CD4-positive, alpha-beta T cell (primary cell): ENCODE data around the gene MRPS11. TPM values are rescaled to one million over a fixed set of nuclear protein-coding genes. Genes with fewer than 3 reads are reported as not detected.

Experiments
- ATAC-seq: fragments of 200-7000 bp; cut with Tn5 transposase; one replicate; pipeline ENCODE4 v1.10.0; 2022; ENCODE audit warnings: mild to moderate bottlenecking; ENCODE audit not compliant: poor library complexity
- CTCF ChIA-PET: fragments of 350-600 bp; sonication (Branson Sonifier 250); formaldehyde crosslinking; loops from one replicate; lab custom pipeline; 2021; ENCODE audit warnings: antibody characterized with exemption, inconsistent platforms; lab: Charles Lee
- POLR2A ChIA-PET: fragments of 350-600 bp; sonication (Branson Sonifier 250); formaldehyde crosslinking; loops from one replicate; lab custom pipeline; 2021; ENCODE audit warnings: antibody characterized with exemption, inconsistent platforms; lab: Charles Lee
- DNase-seq, 14 experiments: peaks; one replicate each; pipeline ENCODE4 v3.0.0-alpha.2; 2013 to 2020; ENCODE audit warnings: mixed read lengths in 2 of 14
- H3K27ac ChIP-seq, 2 donors: one replicate each; pipeline versions ENCODE4 v1.5.1 to v1.7.0; 2013; ENCODE audit warnings: low read length in 2 of 2, low read depth in 1 of 2, mild to moderate bottlenecking in 1 of 2
- H3K27me3 ChIP-seq, 2 experiments: 1 replicate in 1 of 2; 2 replicates in 1 of 2; pipeline versions ENCODE4 v1.6.1 to v1.7.0; 2013; ENCODE audit warnings: low read length in 2 of 2, control low read depth in 1 of 2, mild to moderate bottlenecking in 1 of 2, moderate library complexity in 1 of 2; ENCODE audit not compliant: insufficient read depth in 2 of 2, control insufficient read depth in 1 of 2
- H3K36me3 ChIP-seq: one replicate; pipeline ENCODE4 v1.6.1; 2013; ENCODE audit warnings: low read length, control low read depth; ENCODE audit not compliant: insufficient read depth
- H3K4me1 ChIP-seq: one replicate; pipeline ENCODE4 v1.6.1; 2013; ENCODE audit warnings: low read length, control low read depth; ENCODE audit not compliant: insufficient read depth
- H3K4me3 ChIP-seq: one replicate; pipeline ENCODE4 v1.5.1; 2013; ENCODE audit warnings: mild to moderate bottlenecking, low read length, moderate library complexity
- H3K9me3 ChIP-seq, 2 experiments: 1 replicate in 1 of 2; 2 replicates in 1 of 2; pipeline versions ENCODE4 v1.6.1 to v1.7.0; 2013; ENCODE audit warnings: low read length in 2 of 2, mild to moderate bottlenecking in 2 of 2, control low read depth in 1 of 2, moderate library complexity in 1 of 2; ENCODE audit not compliant: control insufficient read depth in 1 of 2, insufficient read depth in 1 of 2
- H3K27ac Mint-ChIP-seq: one replicate; pipeline ENCODE4 v1.8.0; 2020; ENCODE audit warnings: mixed read lengths
- H3K27me3 Mint-ChIP-seq: one replicate; pipeline ENCODE4 v1.8.0; 2021; ENCODE audit warnings: mixed read lengths
- H3K36me3 Mint-ChIP-seq: one replicate; pipeline ENCODE4 v1.8.0; 2021; ENCODE audit warnings: low read depth, mixed read lengths
- H3K4me1 Mint-ChIP-seq: one replicate; pipeline ENCODE4 v1.8.0; 2021; ENCODE audit warnings: low read depth, mixed read lengths
- H3K4me3 Mint-ChIP-seq: one replicate; pipeline ENCODE4 v1.8.0; 2020; ENCODE audit warnings: mild to moderate bottlenecking, mixed read lengths
- H3K9me3 Mint-ChIP-seq: one replicate; pipeline ENCODE4 v1.8.0; 2020; ENCODE audit warnings: mixed read lengths
- CTCF ChIP-seq: fragments of 200-600 bp; IDR thresholded peaks from one replicate; pipeline ENCODE4 v1.8.0; 2022; ENCODE audit warnings: antibody characterized with exemption, mild to moderate bottlenecking
- intact Hi-C, 2 experiments: fragments of 100-400 bp; cut with DNase I in 1 of 2; cut with micrococcal nuclease in 1 of 2; formaldehyde crosslinking; loops; one replicate each; pipeline versions ENCODE4 v1.15.1 to v1.9.0; 2023 to 2025; cut with DNase I, micrococcal nuclease
- total RNA-seq, 174 experiments: library from RNA in 2 of 174; stranded (reverse) in 2 of 174; gene quantifications; one replicate each; pipeline ENCODE4 v1.2.3 and lab custom pipeline; 2021 to 2026

The MRPS11 gene
- total RNA-seq, 2 experiments from 2014 or later = 8.0 to 8.4 TPM

DNA sequence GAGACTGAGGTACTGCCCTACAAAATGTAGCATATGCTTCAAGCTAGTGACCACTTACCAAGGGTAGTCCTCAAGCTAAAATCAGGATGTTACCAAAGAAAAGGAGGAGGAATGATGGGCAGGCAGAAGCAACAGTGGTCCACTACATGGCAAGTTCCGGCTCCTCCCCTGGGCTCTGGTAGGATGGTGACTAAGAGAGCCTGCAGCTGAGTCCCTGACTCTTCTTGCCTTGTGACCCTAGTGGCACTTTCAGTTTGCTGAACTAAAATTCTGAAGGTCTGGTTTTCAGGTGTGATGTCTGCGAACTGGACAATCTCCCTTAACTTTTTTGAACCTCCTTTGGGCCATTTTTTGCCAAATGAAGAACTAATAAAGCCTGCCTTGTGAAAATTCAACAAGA is 41.2 kb upstream of the MRPS11 start:
- CTCF ChIA-PET = no interaction called here
- peaks cover 40% of the 10 kb centered on the region for H3K27me3 Mint-ChIP-seq
- no peaks in the 10 kb centered on the region for H3K9me3 Mint-ChIP-seq
- Histone ChIP-seq H3K27me3 (peaks cover 4 to 13% of the 10 kb centered on the region in 2 experiments), H3K4me1 (no peaks in the 10 kb centered on the region), H3K9me3 (no peaks in the 10 kb centered on the region), H3K36me3 (no peaks in the 10 kb centered on the region), H3K4me3 (no peak overlapping the region), H3K27ac (no peak overlapping the region)
- ATAC-seq (no peak), DNase-seq (no peak)
- POLR2A ChIA-PET = no interaction called here
- no peak for TF ChIP-seq CTCF
- no peaks in the 10 kb centered on the region for H3K36me3 Mint-ChIP-seq
- H3K4me1 Mint-ChIP-seq = no peaks in the 10 kb centered on the region
- H3K4me3 Mint-ChIP-seq = no peak overlapping the region
- no peak overlapping the region for H3K27ac Mint-ChIP-seq
- intact Hi-C loops = no loop called here

DNA sequence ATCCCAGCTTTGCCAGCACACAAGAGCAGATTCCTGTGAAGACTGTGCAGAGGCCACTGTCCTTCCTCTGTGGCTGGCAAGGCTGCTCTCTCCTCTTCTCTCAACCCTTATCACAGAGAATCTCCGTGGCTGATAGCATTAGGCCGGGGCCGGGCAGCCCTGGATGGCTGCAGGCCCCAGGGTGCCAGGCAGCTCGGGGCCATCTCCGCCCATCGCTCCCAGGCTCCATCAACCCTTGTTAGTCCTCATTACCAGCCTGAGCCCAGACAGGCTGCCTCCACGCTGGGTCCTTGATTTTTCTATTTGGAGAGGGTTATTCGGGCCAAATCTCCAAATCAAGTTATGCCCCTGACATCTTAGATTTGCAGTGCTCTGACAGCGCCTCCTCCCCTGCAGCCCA is 39.5 kb upstream of the MRPS11 start:
- Mint-ChIP-seq H3K27ac (no peak overlapping the region), H3K9me3 (no peaks in the 10 kb centered on the region), H3K4me1 (no peaks in the 10 kb centered on the region), H3K36me3 (no peaks in the 10 kb centered on the region), H3K27me3 (peaks cover 32% of the 10 kb centered on the region), H3K4me3 (no peak overlapping the region)
- Histone ChIP-seq H3K27ac (no peak overlapping the region), H3K27me3 (peaks cover 4 to 10% of the 10 kb centered on the region in 2 experiments), H3K9me3 (no peaks in the 10 kb centered on the region), H3K4me1 (no peaks in the 10 kb centered on the region), H3K36me3 (no peaks in the 10 kb centered on the region), H3K4me3 (no peak overlapping the region)
- intact Hi-C loops = no loop called here
- no peak for TF ChIP-seq CTCF
- no peak for DNase-seq
- no peak for ATAC-seq
- ChIA-PET POLR2A (no interaction called here), CTCF (no interaction called here)

GRCh38 chr15:88428805-88429605 is 38.5 kb upstream of the MRPS11 start:
- Histone ChIP-seq H3K27me3 (peaks cover 4 to 6% of the 10 kb centered on the region in 2 experiments), H3K4me1 (no peaks in the 10 kb centered on the region), H3K9me3 (no peaks in the 10 kb centered on the region), H3K27ac (no peak overlapping the region), H3K4me3 (no peak overlapping the region), H3K36me3 (no peaks in the 10 kb centered on the region)
- Mint-ChIP-seq H3K36me3 (no peaks in the 10 kb centered on the region), H3K4me3 (no peak overlapping the region), H3K9me3 (no peaks in the 10 kb centered on the region), H3K4me1 (no peaks in the 10 kb centered on the region), H3K27ac (no peak overlapping the region), H3K27me3 (peaks cover 32% of the 10 kb centered on the region)
- intact Hi-C loops = no loop called here
- DNase-seq (no peak), ATAC-seq (no peak)
- ChIA-PET CTCF (no interaction called here), POLR2A (no interaction called here)
- TF ChIP-seq CTCF = no peak
